HL-60 (cell line): ENCODE results near the gene RNGTT.

Experiments used
- CTCF ChIP-seq: IDR thresholded peaks from one replicate; pipeline ENCODE4 v1.5.1; 2011; ENCODE audit warnings: low read length, control low read depth, inconsistent platforms; ENCODE audit not compliant: insufficient read depth
- GABPA ChIP-seq: IDR thresholded peaks from 2 replicates; pipeline ENCODE4 v1.6.1; 2012; ENCODE audit warnings: low read depth
- SPI1 ChIP-seq: IDR thresholded peaks from 2 replicates; pipeline ENCODE4 v1.6.1; 2012; ENCODE audit warnings: low read depth, mild to moderate bottlenecking, borderline replicate concordance

GRCh38 chr6:88856566-88856965 is 106.9 kb downstream of the RNGTT start:
- TF ChIP-seq CTCF (no peak), GABPA (no peak), SPI1 (no peak)
